HL-60 (cell line): ENCODE data around the gene DCC.

Source experiments
- DNase-seq, 2 experiments: peaks; one replicate each; pipeline ENCODE4 v3.0.0-alpha.2; 2010 to 2020; ENCODE audit warnings: low read depth in 1 of 2, low spot score in 1 of 2
- H3K27ac ChIP-seq: fragments of 250-450 bp; sonication (Bioruptor Pico); replicated peaks from 2 replicates; pipeline ENCODE4 v1.5.1; 2020; ENCODE audit warnings: mild to moderate bottlenecking, moderate library complexity
- H3K27me3 ChIP-seq: fragments of 250-450 bp; sonication (Bioruptor Pico); 2 replicates; pipeline ENCODE4 v1.5.1; 2021; ENCODE audit warnings: mild to moderate bottlenecking, moderate library complexity; ENCODE audit not compliant: insufficient read depth, poor library complexity, severe bottlenecking
- H3K4me3 ChIP-seq: replicated peaks from 2 replicates; pipeline ENCODE4 v1.5.1; 2011; ENCODE audit warnings: mild to moderate bottlenecking, control low read depth, low read length; ENCODE audit not compliant: insufficient read depth
- GABPA ChIP-seq: IDR thresholded peaks from 2 replicates; pipeline ENCODE4 v1.6.1; 2012; ENCODE audit warnings: low read depth
- POLR2AphosphoS5 ChIP-seq: IDR thresholded peaks from 2 replicates; pipeline ENCODE4 v1.6.1; 2012; ENCODE audit warnings: low read depth
- REST ChIP-seq: IDR thresholded peaks from 2 replicates; pipeline ENCODE4 v1.6.1; 2012; ENCODE audit warnings: low read depth; ENCODE audit not compliant: insufficient replicate concordance
- SPI1 ChIP-seq: IDR thresholded peaks from 2 replicates; pipeline ENCODE4 v1.6.1; 2012; ENCODE audit warnings: low read depth, mild to moderate bottlenecking, borderline replicate concordance
- TF ChIP-seq, protein P1 (sequence below): IDR thresholded peaks from one replicate; pipeline ENCODE4 v1.5.1; 2011; ENCODE audit warnings: low read length, control low read depth, inconsistent platforms; ENCODE audit not compliant: insufficient read depth

The DCC gene

DNA sequence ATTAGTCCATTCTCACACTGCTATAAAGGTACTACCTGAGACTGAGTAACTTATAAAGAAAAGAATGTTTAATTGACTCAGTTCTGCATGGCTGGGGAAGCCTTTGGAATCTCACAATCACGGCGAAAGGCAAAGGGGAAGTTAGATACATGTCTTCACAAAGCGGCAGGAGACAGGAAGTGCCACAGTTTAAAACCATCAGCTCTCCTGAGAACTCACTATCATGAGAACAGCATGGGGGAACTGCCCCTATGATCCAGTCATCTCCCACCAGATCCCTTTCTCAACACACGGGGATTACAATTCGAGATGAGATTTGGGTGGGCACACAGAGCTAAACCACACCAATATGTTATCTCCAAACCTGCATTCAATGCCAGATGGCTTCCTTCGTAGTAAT lies 716.1 kb downstream of the DCC start:
- Histone ChIP-seq H3K4me3 (no peak overlapping the region), H3K27me3 (no peaks in the 10 kb centered on the region), H3K27ac (no peak overlapping the region)
- TF ChIP-seq, protein P1, sequence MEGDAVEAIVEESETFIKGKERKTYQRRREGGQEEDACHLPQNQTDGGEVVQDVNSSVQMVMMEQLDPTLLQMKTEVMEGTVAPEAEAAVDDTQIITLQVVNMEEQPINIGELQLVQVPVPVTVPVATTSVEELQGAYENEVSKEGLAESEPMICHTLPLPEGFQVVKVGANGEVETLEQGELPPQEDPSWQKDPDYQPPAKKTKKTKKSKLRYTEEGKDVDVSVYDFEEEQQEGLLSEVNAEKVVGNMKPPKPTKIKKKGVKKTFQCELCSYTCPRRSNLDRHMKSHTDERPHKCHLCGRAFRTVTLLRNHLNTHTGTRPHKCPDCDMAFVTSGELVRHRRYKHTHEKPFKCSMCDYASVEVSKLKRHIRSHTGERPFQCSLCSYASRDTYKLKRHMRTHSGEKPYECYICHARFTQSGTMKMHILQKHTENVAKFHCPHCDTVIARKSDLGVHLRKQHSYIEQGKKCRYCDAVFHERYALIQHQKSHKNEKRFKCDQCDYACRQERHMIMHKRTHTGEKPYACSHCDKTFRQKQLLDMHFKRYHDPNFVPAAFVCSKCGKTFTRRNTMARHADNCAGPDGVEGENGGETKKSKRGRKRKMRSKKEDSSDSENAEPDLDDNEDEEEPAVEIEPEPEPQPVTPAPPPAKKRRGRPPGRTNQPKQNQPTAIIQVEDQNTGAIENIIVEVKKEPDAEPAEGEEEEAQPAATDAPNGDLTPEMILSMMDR, result no peak
- TF ChIP-seq SPI1, result peak; percentile 13; the same call in 1 of the 2 replicates
- DNase-seq, result no peak

DNA sequence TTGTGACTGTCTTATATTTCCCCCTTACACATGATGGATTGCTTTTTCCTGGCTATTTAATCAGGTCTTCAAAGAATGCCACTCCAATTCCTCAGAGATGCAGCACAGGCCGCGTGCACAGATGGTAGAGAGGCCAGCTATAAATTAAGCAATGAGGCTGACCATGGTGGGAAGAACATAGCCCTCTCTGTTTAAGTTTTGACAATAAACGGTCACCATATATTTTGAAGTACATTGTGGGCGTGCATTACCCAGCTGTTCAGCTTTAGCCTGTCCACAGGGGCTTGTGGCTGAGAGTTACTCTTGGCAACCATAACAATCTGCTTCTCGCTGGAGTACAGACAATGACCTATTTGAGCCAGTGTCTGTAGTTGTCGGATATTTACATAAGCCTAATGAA lies 730.8 kb downstream of the DCC start:
- Histone ChIP-seq H3K27me3 (no peaks in the 10 kb centered on the region), H3K4me3 (no peak overlapping the region), H3K27ac (no peak overlapping the region)
- DNase-seq, result no peak
- TF ChIP-seq SPI1, result no peak
- no peak for TF ChIP-seq REST
- TF ChIP-seq, protein P1, result no peak
- TF ChIP-seq POLR2AphosphoS5, result no peak
- no peak for TF ChIP-seq GABPA

DNA sequence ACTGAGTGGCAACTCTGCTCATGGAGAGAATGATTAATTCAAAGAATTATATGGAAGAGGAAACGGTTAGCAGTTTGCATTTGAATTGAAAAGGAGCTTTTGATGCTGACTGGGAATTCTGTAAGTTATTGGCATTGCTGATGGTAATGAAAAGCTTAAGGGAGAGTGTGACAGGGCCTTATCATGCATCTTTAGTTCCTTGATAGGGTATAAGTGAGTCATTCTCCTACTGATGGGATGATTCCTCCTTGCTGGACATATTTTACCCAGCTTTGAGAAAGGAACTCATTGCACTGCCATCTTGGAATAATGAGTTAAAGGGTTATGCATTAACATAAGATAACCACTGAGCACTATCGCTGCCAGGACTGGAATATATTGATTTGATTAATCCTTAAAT lies 740.7 kb downstream of the DCC start:
- H3K27me3 ChIP-seq, result no peaks in the 10 kb centered on the region
- no peak for DNase-seq
- TF ChIP-seq SPI1, result no peak
- H3K27ac ChIP-seq, result no peak overlapping the region
- H3K4me3 ChIP-seq, result no peak overlapping the region

- DNase-seq, result no peak
- Histone ChIP-seq H3K4me3 (no peak overlapping the region), H3K27ac (no peak overlapping the region), H3K27me3 (no peaks in the 10 kb centered on the region)
- TF ChIP-seq GABPA, result no peak
- TF ChIP-seq, protein P1, result no peak
- TF ChIP-seq POLR2AphosphoS5, result no peak
- TF ChIP-seq REST, result no peak
- no peak for TF ChIP-seq SPI1
These were observed 753.6 kb downstream of the DCC start for GRCh38 chr18:53093636-53094035.
